ENCODE data around the gene APOA1.

APOA1 gene

GRCh38 chr11:116833816-116834534, 3.4 kb downstream of the APOA1 start:
- no peak for DNase-seq (ENCODE audit: low read depth)

DNA sequence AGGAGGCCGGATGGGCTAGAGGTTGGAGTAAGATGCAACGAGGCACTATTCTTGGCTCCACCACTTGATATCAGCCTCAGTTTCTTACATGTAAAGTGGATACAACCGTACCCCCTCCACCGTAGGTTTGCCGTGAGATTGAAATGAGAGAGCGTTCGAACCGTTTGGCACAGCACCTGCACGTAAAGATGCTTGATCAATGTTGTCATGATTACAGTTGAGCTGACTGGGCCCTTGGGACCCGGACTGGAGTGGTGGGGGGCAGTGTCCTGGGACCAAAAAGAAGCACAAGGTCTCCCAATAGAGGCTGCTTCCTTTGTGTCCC, 4.0 kb downstream of the APOA1 start:
- no peak for DNase-seq (ENCODE audit: low read depth)

DNA sequence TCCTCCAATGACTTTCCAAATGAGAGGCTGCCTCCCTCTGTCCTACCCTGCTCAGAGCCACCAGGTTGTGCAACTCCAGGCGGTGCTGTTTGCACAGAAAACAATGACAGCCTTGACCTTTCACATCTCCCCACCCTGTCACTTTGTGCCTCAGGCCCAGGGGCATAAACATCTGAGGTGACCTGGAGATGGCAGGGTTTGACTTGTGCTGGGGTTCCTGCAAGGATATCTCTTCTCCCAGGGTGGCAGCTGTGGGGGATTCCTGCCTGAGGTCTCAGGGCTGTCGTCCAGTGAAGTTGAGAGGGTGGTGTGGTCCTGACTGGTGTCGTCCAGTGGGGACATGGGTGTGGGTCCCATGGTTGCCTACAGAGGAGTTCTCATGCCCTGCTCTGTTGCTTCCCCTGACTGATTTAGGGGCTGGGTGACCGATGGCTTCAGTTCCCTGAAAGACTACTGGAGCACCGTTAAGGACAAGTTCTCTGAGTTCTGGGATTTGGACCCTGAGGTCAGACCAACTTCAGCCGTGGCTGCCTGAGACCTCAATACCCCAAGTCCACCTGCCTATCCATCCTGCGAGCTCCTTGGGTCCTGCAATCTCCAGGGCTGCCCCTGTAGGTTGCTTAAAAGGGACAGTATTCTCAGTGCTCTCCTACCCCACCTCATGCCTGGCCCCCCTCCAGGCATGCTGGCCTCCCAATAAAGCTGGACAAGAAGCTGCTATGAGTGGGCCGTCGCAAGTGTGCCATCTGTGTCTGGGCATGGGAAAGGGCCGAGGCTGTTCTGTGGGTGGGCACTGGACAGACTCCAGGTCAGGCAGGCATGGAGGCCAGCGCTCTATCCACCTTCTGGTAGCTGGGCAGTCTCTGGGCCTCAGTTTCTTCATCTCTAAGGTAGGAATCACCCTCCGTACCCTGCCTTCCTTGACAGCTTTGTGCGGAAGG, 4.8 kb downstream of the APOA1 start:
- no peak for DNase-seq (ENCODE audit: low read depth)

DNA sequence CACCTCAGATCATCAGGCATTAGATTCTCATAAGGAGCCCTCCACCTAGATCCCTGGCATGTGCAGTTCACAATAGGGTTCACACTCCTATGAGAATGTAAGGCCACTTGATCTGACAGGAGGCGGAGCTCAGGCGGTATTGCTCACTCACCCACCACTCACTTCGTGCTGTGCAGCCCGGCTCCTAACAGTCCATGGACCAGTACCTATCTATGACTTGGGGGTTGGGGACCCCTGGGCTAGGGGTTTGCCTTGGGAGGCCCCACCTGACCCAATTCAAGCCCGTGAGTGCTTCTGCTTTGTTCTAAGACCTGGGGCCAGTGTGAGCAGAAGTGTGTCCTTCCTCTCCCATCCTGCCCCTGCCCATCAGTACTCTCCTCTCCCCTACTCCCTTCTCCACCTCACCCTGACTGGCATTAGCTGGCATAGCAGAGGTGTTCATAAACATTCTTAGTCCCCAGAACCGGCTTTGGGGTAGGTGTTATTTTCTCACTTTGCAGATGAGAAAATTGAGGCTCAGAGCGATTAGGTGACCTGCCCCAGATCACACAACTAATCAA, 5.6 kb downstream of the APOA1 start:
- no peak for DNase-seq (ENCODE audit: low read depth)

DNA sequence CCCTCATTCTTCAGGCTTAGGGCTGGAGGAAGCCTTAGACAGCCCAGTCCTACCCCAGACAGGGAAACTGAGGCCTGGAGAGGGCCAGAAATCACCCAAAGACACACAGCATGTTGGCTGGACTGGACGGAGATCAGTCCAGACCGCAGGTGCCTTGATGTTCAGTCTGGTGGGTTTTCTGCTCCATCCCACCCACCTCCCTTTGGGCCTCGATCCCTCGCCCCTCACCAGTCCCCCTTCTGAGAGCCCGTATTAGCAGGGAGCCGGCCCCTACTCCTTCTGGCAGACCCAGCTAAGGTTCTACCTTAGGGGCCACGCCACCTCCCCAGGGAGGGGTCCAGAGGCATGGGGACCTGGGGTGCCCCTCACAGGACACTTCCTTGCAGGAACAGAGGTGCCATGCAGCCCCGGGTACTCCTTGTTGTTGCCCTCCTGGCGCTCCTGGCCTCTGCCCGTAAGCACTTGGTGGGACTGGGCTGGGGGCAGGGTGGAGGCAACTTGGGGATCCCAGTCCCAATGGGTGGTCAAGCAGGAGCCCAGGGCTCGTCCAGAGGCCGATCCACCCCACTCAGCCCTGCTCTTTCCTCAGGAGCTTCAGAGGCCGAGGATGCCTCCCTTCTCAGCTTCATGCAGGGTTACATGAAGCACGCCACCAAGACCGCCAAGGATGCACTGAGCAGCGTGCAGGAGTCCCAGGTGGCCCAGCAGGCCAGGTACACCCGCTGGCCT, 7.1 kb downstream of the APOA1 start:
- no peak for DNase-seq (ENCODE audit: low read depth)

DNA sequence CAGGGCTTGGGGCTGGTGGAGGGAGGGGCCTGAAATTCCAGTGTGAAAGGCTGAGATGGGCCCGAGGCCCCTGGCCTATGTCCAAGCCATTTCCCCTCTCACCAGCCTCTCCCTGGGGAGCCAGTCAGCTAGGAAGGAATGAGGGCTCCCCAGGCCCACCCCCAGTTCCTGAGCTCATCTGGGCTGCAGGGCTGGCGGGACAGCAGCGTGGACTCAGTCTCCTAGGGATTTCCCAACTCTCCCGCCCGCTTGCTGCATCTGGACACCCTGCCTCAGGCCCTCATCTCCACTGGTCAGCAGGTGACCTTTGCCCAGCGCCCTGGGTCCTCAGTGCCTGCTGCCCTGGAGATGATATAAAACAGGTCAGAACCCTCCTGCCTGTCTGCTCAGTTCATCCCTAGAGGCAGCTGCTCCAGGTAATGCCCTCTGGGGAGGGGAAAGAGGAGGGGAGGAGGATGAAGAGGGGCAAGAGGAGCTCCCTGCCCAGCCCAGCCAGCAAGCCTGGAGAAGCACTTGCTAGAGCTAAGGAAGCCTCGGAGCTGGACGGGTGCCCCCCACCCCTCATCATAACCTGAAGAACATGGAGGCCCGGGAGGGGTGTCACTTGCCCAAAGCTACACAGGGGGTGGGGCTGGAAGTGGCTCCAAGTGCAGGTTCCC, 7.8 kb downstream of the APOA1 start, which contains the start of gene APOC3:
APOC3 (plus strand) TSS at position 383 of the 659 bp plus-strand sequence. CDS start 676 bp downstream, outside the sequence.
- DNase-seq (ENCODE audit: low read depth): no peak

DNA sequence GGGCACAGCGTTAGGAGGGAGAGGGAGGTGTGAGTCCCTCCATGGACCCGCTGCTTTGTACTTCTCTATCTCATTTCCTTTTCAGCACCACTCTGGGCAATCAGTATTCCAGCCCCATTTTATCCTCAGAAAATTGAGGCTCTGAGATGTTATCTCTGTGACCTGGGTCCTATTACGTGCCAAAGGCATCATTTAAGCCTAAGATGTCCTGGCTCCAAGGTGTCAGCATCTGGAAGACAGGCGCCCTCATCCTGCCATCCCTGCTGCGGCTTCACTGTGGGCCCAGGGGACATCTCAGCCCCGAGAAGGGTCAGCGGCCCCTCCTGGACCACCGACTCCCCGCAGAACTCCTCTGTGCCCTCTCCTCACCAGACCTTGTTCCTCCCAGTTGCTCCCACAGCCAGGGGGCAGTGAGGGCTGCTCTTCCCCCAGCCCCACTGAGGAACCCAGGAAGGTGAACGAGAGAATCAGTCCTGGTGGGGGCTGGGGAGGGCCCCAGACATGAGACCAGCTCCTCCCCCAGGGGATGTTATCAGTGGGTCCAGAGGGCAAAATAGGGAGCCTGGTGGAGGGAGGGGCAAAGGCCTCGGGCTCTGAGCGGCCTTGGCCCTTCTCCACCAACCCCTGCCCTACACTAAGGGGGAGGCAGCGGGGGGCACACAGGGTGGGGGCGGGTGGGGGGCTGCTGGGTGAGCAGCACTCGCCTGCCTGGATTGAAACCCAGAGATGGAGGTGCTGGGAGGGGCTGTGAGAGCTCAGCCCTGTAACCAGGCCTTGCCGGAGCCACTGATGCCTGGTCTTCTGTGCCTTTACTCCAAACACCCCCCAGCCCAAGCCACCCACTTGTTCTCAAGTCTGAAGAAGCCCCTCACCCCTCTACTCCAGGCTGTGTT, 8.5 kb downstream of the APOA1 start:
- no peak for DNase-seq (ENCODE audit: low read depth)

DNA sequence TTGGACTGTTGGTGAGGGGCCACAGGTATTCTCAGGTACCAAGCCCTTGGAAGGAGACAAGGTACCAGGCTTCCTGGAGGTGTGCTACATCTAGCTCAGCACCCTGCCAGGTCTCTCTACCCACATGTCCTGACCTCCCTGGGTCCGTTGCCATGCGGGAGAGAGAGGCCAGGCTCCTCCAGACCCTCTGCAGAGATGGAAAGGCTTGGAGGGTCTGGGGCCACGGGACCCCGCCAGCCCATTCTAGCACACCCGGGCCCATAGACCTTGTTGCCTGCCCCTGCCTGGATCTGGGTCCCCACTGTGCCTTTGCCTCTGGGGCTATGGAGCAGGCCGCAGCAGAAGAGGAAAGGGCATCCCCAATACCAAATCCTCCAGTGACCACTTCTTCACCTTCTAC, 10.0 kb downstream of the APOA1 start:
- no peak for DNase-seq (ENCODE audit: low read depth)

GRCh38 chr11:116826751-116827431, 10.5 kb downstream of the APOA1 start:
- no peak for DNase-seq (ENCODE audit: low read depth)

GRCh38 chr11:116825854-116826750, 11.3 kb downstream of the APOA1 start:
- no peak for DNase-seq (ENCODE audit: low read depth)

- no peak for DNase-seq (ENCODE audit: low read depth)
These were observed 12.0 kb downstream of the APOA1 start for GRCh38 chr11:116825434-116825833.

DNA sequence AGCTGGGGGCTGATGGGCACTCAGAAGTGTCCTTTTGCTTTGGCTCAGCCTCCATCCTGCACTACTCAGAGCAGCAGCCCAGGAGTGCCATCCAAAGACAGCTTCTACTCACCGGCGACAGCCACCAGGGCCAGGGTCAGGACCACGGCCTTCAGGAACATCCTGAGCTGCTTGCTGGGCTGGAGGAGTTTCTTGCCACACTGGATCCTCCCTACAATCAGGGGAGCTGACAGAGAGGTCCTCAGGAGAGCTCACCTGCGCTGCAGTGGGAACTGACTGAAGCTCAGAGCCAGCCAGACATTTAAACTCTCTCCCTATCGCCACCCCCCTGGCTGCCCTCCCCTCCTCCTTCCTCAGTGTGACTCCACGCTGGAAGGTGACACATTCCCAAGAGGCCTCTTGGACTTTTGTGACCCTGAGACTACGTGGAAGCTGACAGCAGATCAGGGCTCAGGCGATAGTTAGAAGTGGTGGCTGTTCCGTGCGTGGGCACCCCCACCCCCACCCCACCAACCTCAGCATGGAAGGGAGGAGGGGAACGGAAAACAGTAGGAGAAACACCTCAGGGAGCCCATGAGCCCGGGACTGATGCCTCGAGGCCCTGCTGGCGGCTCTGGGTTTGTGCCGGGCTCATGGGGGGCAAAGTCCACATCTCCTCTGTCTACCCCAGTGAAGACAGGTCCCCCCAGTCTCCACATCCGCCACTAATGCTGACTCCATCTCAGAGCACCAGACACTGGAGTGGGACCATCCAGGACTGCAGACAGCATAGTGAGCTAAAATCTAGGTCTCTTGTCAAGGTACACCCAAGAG, 14.2 kb downstream of the APOA1 start, which contains the start of gene APOA4:
APOA4 (minus strand) TSS at position 274 of the 813 bp plus-strand sequence; CDS start at position 161, 113 bp downstream.
- DNase-seq (ENCODE audit: low read depth): no peak

DNA sequence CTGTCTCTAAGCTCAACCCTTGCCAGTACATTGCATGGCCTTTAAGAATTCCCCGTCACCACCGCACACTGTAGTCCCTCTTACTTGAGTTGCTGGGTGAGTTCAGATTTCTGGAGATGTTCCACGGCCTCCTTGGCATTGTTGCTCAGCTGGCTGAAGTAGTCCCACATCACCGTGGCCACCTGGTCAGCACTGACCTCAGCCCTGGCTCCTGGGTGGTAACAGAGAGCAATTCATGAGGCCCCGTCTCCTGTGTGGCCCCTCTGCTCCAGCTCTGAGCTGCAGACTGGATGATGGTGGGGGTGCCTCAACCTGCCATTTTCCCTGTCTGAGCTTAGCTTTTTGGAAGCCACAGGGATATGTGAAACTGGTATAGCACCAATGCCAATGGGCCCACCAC, 14.8 kb downstream of the APOA1 start:
- no peak for DNase-seq (ENCODE audit: low read depth)

- no peak for DNase-seq (ENCODE audit: low read depth)
These were observed 16.1 kb downstream of the APOA1 start for GRCh38 chr11:116821050-116821918.

GRCh38 chr11:116819049-116819448, 18.4 kb downstream of the APOA1 start:
- DNase-seq (ENCODE audit: low read depth): no peak

DNA sequence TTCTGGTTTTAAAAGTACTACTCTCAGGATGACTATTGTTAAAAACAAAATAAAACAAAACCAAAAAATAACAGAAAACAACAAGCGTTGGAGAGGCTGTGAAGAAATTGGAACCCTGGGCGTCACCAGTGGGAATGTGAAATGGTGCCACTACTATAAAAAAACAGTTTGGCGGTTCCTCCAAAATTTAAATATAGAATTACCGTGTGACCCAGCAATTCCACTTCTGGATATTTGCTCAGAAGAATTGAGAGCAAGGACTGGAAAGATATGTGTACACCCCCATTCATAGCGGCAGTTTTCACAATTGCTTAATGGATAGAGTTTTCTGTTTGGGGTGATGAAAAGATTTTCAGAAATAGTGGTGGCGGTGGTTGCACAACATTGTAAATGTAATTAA, 22.9 kb downstream of the APOA1 start:
- DNase-seq (ENCODE audit: low read depth): no peak

Data from GM04503 (cell line).